Stimulated activated CD8-positive, alpha-beta memory T cell treated with anti-CD3 and anti-CD28 coated beads, Interleukin-7, amount 100 ng/mL, for 1 hour (primary cell): Measurements from ENCODE around the gene FAM3D.

Source experiments
- DNase-seq, 2 donors: peaks; one replicate each; pipeline ENCODE4 v3.0.0-alpha.2; 2020; ENCODE audit warnings: low read depth in 2 of 2

Gene FAM3D

GRCh38 chr3:58594117-58594516 lies 72.5 kb downstream of the FAM3D start:
- no peak for DNase-seq

GRCh38 chr3:58591517-58592510 lies 74.8 kb downstream of the FAM3D start:
- no peak for DNase-seq

- no peak for DNase-seq
Observed at GRCh38 chr3:58588030-58588614, 78.5 kb downstream of the FAM3D start.

GRCh38 chr3:58586776-58587192 lies 79.8 kb downstream of the FAM3D start:
- no peak for DNase-seq

- no peak for DNase-seq
Observed at GRCh38 chr3:58585994-58586393, 80.6 kb downstream of the FAM3D start.

GRCh38 chr3:58585005-58585786 lies 81.4 kb downstream of the FAM3D start:
- DNase-seq: peak; percentile 9 to 10

GRCh38 chr3:58584690-58585004 lies 81.9 kb downstream of the FAM3D start:
- DNase-seq: no peak
